ENCODE measurements around the gene HAND1. TPM values are rescaled to one million over a fixed set of nuclear protein-coding genes. Genes with fewer than 3 reads are reported as not detected.

HAND1 gene
- total and polyA plus RNA-seq, 2 experiments from 2014 or later: 66.0 to 68.9 TPM

GRCh38 chr5:154465169-154465568 lies 12.9 kb downstream of the HAND1 start:
- Histone ChIP-seq H3K36me3 (no peaks in the 10 kb centered on the region), H3K4me1 (ENCODE audit: low read depth) (peaks cover 9% of the 10 kb centered on the region), H3K27me3 (peaks cover 20% of the 10 kb centered on the region), H3K4me3 (no peak overlapping the region), H3K9me3 (ENCODE audit: low read depth) (no peaks in the 10 kb centered on the region), H3K27ac (no peak overlapping the region)
- DNase-seq (ENCODE audit: low read depth in 1 of 2, low spot score in 1 of 2): peak in 1 of 2 donors; percentile 79
- TF ChIP-seq CTCF (IDR thresholded peaks at IDR 0.05; ENCODE audit: low read depth, low read length): no peak

- no peak for TF ChIP-seq CTCF (IDR thresholded peaks at IDR 0.05; ENCODE audit: low read depth, low read length)
- no peak for DNase-seq (ENCODE audit: low read depth in 1 of 2, low spot score in 1 of 2)
- H3K4me3 ChIP-seq: no peak overlapping the region
- no peaks in the 10 kb centered on the region for H3K9me3 ChIP-seq (ENCODE audit: low read depth)
- no peak overlapping the region for H3K27ac ChIP-seq
- no peaks in the 10 kb centered on the region for H3K36me3 ChIP-seq
- H3K4me1 ChIP-seq (ENCODE audit: low read depth): peaks cover 6% of the 10 kb centered on the region
- peaks cover 17% of the 10 kb centered on the region for H3K27me3 ChIP-seq
These were observed 13.6 kb downstream of the HAND1 start for GRCh38 chr5:154464438-154464837.

- H3K9me3 ChIP-seq (ENCODE audit: low read depth): no peaks in the 10 kb centered on the region
- no peak overlapping the region for H3K4me3 ChIP-seq
- peak; percentile 30 for TF ChIP-seq CTCF (IDR thresholded peaks at IDR 0.05; ENCODE audit: low read depth, low read length)
- peak; percentile 56 to 60 for DNase-seq (ENCODE audit: low read depth in 1 of 2, low spot score in 1 of 2)
- peaks cover 7% of the 10 kb centered on the region for H3K36me3 ChIP-seq
- peaks cover 10% of the 10 kb centered on the region for H3K27me3 ChIP-seq
- H3K27ac ChIP-seq: no peak overlapping the region
- H3K4me1 ChIP-seq (ENCODE audit: low read depth): no peaks in the 10 kb centered on the region
These were observed 16.5 kb downstream of the HAND1 start for GRCh38 chr5:154461531-154461930.

- DNase-seq (ENCODE audit: low read depth in 1 of 2, low spot score in 1 of 2): no peak
- Histone ChIP-seq H3K9me3 (ENCODE audit: low read depth) (no peaks in the 10 kb centered on the region), H3K27me3 (peaks cover 4% of the 10 kb centered on the region)
These were observed 17.9 kb downstream of the HAND1 start for GRCh38 chr5:154460172-154460571.

GRCh38 chr5:154459015-154459414 lies 19.0 kb downstream of the HAND1 start:
- Histone ChIP-seq H3K36me3 (peaks cover 31% of the 10 kb centered on the region), H3K27ac (no peak overlapping the region), H3K4me1 (ENCODE audit: low read depth) (no peaks in the 10 kb centered on the region), H3K4me3 (no peak overlapping the region), H3K27me3 (no peaks in the 10 kb centered on the region), H3K9me3 (ENCODE audit: low read depth) (no peaks in the 10 kb centered on the region)
- TF ChIP-seq CTCF (IDR thresholded peaks at IDR 0.05; ENCODE audit: low read depth, low read length): no peak
- no peak for DNase-seq (ENCODE audit: low read depth in 1 of 2, low spot score in 1 of 2)

More at GRCh38 chr5:154460172-154460571, 17.9 kb downstream of the HAND1 start:
- H3K4me3 ChIP-seq: no peak overlapping the region
- H3K36me3 ChIP-seq: peaks cover 19% of the 10 kb centered on the region
- H3K4me1 ChIP-seq (ENCODE audit: low read depth): no peaks in the 10 kb centered on the region
- no peak for TF ChIP-seq CTCF (IDR thresholded peaks at IDR 0.05; ENCODE audit: low read depth, low read length)
- no peak overlapping the region for H3K27ac ChIP-seq

- H3K4me3 ChIP-seq: no peak overlapping the region
- TF ChIP-seq CTCF (IDR thresholded peaks at IDR 0.05; ENCODE audit: low read depth, low read length): no peak
- DNase-seq (ENCODE audit: low read depth in 1 of 2, low spot score in 1 of 2): no peak
- no peak overlapping the region for H3K27ac ChIP-seq
- H3K27me3 ChIP-seq: no peaks in the 10 kb centered on the region
- H3K36me3 ChIP-seq: peaks cover 41% of the 10 kb centered on the region
- H3K9me3 ChIP-seq (ENCODE audit: low read depth): no peaks in the 10 kb centered on the region
- H3K4me1 ChIP-seq (ENCODE audit: low read depth): no peaks in the 10 kb centered on the region
These were observed 21.5 kb downstream of the HAND1 start for GRCh38 chr5:154456540-154456939.
